HG02798 (cell line): ENCODE data around the gene SLC35A3.

ENCODE experiments used
- ATAC-seq: cut with Tn5 transposase; IDR thresholded peaks from one replicate; pipeline ENCODE4 v1.9.1; 2021; ENCODE audit warnings: mild to moderate bottlenecking; ENCODE audit not compliant: unreplicated experiment, poor library complexity

Gene SLC35A3

DNA sequence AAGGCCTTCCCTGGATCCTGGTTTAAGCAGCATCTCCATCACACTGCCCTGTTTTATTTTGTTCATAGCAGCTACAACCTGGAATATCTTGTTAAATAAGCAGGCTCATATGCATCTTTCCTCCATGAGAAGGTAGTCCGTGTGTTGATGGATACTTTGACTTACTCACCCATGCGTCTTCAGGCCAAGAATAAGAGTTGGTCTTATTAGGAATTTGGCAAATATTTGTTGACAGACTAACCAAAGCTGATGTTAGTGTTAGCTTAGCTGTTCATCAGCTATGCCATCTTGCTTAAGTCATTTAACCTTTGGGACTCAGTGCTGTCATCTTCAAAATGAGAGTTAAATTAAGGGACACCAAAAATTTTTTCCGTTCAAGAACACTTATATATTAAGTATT lies 103.7 kb downstream of the SLC35A3 start:
- ATAC-seq: no peak

DNA sequence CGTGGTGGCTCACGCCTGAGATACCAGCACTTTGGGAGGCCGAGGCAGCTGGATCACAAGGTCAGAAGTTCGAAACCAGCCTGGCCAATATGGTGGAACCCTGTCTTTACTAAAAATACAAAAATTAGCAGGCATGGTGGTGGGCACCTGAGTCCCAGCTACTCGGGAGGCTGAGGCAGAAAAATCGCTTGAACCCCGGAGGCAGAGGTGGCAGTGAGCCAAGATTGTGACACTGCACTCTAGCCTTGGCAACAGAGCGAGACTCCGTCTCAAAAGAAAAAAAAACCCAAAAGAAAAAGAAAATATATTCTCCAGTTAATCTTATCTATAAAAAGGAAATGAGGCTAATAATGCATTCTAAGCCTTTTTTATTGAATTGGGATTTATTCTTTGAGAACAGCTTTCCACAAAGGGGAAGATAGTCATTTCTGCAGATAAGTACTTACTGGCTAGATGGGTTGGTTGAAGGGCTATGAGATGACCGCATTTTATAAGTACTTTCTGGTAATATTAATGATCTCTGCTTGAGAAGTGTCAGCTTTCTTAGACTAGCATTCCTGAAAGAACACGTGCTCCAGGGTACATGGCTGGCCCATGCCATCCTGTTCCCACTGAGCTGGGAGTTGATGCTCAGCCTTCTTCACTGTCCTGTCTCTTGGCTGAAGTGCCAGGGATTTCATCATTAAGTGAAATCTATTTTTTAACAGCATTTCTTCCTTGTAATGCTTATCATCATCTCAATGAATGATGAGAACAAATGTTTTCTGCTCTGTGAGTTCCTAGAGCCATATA lies 105.0 kb downstream of the SLC35A3 start:
- no peak for ATAC-seq

DNA sequence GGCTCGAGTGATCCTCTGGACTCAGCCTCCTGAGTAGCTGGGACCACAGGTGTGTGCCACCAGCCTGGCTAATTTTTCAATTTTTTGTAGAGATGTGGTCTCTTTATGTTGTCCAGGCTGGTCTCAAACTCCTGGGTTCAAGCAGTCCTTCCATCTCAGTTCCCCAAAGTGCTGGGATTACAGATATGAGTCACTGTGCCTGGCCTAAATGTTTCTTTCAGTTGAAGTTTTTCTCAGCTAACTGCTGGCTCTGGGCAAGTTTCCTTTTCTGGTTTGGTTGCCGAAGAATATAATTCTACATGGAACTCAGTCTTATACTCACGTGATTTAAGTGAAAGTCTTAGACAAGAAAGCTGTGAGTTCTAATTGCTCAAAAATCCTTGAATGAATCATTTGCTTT lies 106.0 kb downstream of the SLC35A3 start:
- ATAC-seq: peak; percentile 52

DNA sequence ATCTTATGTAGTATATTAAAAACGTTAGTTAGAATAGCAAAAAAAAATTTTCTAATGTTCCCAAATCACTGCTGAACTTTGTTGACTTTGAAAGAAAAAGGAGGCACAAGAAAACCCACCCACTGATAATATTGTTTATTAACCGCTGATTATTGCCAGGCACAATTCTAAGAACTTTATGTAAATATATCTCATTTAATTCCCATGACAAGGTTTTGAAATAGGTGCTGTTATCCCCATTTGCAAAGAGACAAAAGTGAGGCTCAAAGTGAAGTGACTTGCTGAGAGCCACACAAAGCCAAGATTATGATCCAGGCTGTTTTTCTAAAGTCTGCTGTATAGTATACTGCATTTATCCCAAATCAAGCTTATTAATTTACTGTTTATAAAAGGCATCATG lies 106.5 kb downstream of the SLC35A3 start:
- no peak for ATAC-seq

DNA sequence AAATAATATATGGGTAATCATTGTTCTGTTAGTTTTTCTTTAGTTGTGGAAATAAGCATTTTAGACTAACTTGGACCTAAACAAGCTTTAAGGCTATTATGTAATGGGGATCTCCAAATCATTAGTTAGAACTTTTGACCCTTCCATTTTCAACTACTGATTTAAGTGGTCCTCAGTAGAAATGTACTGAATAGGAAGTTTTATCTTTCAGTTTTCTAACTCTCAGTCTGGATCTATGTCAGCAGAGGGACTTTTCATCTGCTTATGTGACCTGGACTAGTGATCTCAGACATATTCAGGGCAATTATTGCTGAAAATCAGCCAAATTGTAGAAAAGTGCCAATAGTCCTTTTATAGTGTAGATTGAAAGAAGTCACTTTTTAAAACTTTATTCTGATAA lies 106.9 kb downstream of the SLC35A3 start:
- peak; percentile 70 for ATAC-seq

DNA sequence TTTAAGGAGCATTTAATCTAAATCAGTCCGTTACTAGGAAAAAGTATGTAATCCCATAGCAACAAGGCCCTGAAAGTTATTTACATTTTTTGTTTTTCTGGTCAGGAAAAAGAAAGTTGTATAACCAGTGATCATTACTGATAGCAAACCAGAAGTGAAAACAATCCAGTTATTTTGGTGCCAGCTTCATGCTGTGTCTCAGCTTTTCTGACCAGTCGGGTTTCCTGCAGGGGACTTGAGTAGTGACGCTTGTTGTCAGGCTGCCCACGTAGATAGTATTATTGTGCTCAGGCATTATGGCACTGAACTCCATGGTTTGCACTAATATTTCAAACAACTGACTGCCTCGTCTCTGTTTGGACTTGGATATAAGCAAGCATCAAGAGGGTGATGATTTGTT lies 107.7 kb downstream of the SLC35A3 start:
- ATAC-seq: peak; percentile 63

DNA sequence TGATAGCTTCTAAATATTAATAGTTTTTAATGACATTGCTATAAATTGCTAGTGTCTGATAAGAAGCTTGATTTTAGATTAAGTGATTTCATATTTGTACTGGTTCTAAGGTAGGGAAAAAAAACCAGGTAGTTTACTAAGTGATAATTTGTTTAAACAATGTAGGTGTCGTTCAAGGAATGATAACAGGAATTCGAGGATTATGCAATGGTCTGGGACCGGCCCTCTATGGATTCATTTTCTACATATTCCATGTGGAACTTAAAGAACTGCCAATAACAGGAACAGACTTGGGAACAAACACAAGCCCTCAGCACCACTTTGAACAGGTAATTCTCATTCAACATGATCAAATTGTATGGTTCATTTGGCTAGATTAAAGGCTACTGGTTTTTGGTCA lies 110.5 kb downstream of the SLC35A3 start:
- ATAC-seq: no peak
